WTC11 (cell line): ENCODE measurements around the gene POU3F3. TPM values are rescaled to one million over a fixed set of nuclear protein-coding genes. Genes with fewer than 3 reads are reported as not detected.

Experiments
- CBFB ChIP-seq: sonication (generic); formaldehyde crosslinking; IDR thresholded peaks from 2 replicates; pipeline ENCODE4 v1.8.1; 2022; ENCODE audit warnings: mild to moderate bottlenecking, low read depth, missing genetic modification reagents
- E2F4 ChIP-seq: sonication (generic); formaldehyde crosslinking; IDR thresholded peaks from 2 replicates; pipeline ENCODE4 v1.8.1; 2022; ENCODE audit warnings: low read depth, mild to moderate bottlenecking, moderate library complexity, missing genetic modification reagents, borderline replicate concordance
- FOXP1 ChIP-seq: sonication (generic); formaldehyde crosslinking; IDR thresholded peaks from 2 replicates; pipeline ENCODE4 v1.8.0; 2022; ENCODE audit warnings: missing genetic modification reagents, mild to moderate bottlenecking, moderate library complexity, borderline replicate concordance
- IRF2 ChIP-seq: sonication (generic); formaldehyde crosslinking; IDR thresholded peaks from 2 replicates; pipeline ENCODE4 v1.8.0; 2022; ENCODE audit warnings: low read depth, missing genetic modification reagents, borderline replicate concordance
- JUN ChIP-seq: sonication (generic); formaldehyde crosslinking; IDR thresholded peaks from 2 replicates; pipeline ENCODE4 v1.8.0; 2023; ENCODE audit warnings: mild to moderate bottlenecking, missing genetic modification reagents
- TEAD1 ChIP-seq: sonication (generic); formaldehyde crosslinking; IDR thresholded peaks from 2 replicates; pipeline ENCODE4 v1.8.0; 2022; ENCODE audit warnings: mild to moderate bottlenecking, missing genetic modification reagents
- TP53 ChIP-seq: sonication (generic); formaldehyde crosslinking; IDR thresholded peaks from 2 replicates; pipeline ENCODE4 v1.8.1; 2023; ENCODE audit warnings: mild to moderate bottlenecking, missing genetic modification reagents
- ZNF121 ChIP-seq: sonication (generic); formaldehyde crosslinking; IDR thresholded peaks from 2 replicates; pipeline ENCODE4 v1.8.0; 2023; ENCODE audit warnings: missing genetic modification reagents
- ZNF219 ChIP-seq: sonication (generic); formaldehyde crosslinking; IDR thresholded peaks from 2 replicates; pipeline ENCODE4 v1.8.0; 2023; ENCODE audit warnings: missing genetic modification reagents, mild to moderate bottlenecking, borderline replicate concordance
- ZNF281 ChIP-seq: sonication (generic); formaldehyde crosslinking; IDR thresholded peaks from 2 replicates; pipeline ENCODE4 v1.8.0; 2023; ENCODE audit warnings: mild to moderate bottlenecking, missing genetic modification reagents
- ZNF317 ChIP-seq: sonication (generic); formaldehyde crosslinking; IDR thresholded peaks from 2 replicates; pipeline ENCODE4 v1.8.1; 2023; ENCODE audit warnings: low read depth, mild to moderate bottlenecking, moderate library complexity, missing genetic modification reagents, borderline replicate concordance
- ZNF416 ChIP-seq: fragments of 250-450 bp; sonication (Bioruptor Pico); IDR thresholded peaks from 2 replicates; pipeline ENCODE4 v1.9.0; 2021; ENCODE audit warnings: mild to moderate bottlenecking, inconsistent platforms
- ZNF425 ChIP-seq: fragments of 250-450 bp; sonication (Bioruptor Pico); conservative IDR thresholded peaks from 2 replicates; pipeline ENCODE4 v1.9.0; 2021; ENCODE audit warnings: mild to moderate bottlenecking
- ZNF671 ChIP-seq: fragments of 250-450 bp; sonication (Bioruptor Pico); IDR thresholded peaks from 2 replicates; pipeline ENCODE4 v1.8.0; 2021; ENCODE audit warnings: mild to moderate bottlenecking
- total RNA-seq: library from RNA; stranded (reverse); gene quantifications from 3 replicates; pipeline ENCODE4 v1.2.3, GENCODE V29; 2021
- TF ChIP-seq, protein P1 (sequence below): sonication (generic); formaldehyde crosslinking; conservative IDR thresholded peaks from 2 replicates; pipeline ENCODE4 v1.8.1; 2023; ENCODE audit warnings: mild to moderate bottlenecking, low read depth, missing genetic modification reagents, moderate library complexity
- TF ChIP-seq, protein P2 (sequence below): sonication (generic); formaldehyde crosslinking; IDR thresholded peaks from 2 replicates; pipeline ENCODE4 v1.8.0; 2023; ENCODE audit warnings: missing genetic modification reagents, mild to moderate bottlenecking, borderline replicate concordance

The POU3F3 gene
- total RNA-seq, 1 experiment from 2014 or later: not detected

DNA sequence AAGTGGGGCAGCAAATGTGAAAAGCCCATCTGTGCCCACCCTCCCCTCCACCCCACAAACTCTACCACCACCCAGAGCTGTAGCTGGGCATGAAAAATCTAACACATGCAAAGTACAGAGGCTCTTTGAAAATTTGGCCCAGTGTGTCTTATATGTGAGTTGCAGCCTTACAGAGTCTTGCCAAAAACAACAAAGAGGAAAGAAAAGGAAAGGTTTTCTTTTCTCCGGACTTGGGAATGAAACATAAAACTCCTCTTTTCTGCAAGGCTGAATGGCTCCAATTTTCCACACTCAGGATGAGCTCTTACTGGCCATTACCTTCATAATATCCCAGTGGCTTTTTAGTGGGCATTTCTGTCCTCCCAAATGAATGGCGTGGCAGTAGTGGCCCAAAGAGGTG is 27.9 kb upstream of the POU3F3 start (continued):
- TF ChIP-seq ZNF317 (CRISPR knock-in tag): no peak
- no peak for TF ChIP-seq ZNF416
- no peak for TF ChIP-seq ZNF121 (CRISPR knock-in tag)
- no peak for TF ChIP-seq IRF2 (CRISPR knock-in tag)
- no peak for TF ChIP-seq FOXP1
- TF ChIP-seq TP53 (CRISPR knock-in tag): no peak
- TF ChIP-seq ZNF425: no peak
- TF ChIP-seq CBFB (CRISPR knock-in tag): no peak
- TF ChIP-seq, protein P1, sequence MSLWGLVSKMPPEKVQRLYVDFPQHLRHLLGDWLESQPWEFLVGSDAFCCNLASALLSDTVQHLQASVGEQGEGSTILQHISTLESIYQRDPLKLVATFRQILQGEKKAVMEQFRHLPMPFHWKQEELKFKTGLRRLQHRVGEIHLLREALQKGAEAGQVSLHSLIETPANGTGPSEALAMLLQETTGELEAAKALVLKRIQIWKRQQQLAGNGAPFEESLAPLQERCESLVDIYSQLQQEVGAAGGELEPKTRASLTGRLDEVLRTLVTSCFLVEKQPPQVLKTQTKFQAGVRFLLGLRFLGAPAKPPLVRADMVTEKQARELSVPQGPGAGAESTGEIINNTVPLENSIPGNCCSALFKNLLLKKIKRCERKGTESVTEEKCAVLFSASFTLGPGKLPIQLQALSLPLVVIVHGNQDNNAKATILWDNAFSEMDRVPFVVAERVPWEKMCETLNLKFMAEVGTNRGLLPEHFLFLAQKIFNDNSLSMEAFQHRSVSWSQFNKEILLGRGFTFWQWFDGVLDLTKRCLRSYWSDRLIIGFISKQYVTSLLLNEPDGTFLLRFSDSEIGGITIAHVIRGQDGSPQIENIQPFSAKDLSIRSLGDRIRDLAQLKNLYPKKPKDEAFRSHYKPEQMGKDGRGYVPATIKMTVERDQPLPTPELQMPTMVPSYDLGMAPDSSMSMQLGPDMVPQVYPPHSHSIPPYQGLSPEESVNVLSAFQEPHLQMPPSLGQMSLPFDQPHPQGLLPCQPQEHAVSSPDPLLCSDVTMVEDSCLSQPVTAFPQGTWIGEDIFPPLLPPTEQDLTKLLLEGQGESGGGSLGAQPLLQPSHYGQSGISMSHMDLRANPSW (CRISPR knock-in tag): no peak
- no peak for TF ChIP-seq ZNF671 (CRISPR knock-in tag)
- no peak for TF ChIP-seq ZNF281
- no peak for TF ChIP-seq TEAD1 (CRISPR knock-in tag)
- no peak for TF ChIP-seq ZNF219
- no peak for TF ChIP-seq JUN (CRISPR knock-in tag)
- TF ChIP-seq, protein P2, sequence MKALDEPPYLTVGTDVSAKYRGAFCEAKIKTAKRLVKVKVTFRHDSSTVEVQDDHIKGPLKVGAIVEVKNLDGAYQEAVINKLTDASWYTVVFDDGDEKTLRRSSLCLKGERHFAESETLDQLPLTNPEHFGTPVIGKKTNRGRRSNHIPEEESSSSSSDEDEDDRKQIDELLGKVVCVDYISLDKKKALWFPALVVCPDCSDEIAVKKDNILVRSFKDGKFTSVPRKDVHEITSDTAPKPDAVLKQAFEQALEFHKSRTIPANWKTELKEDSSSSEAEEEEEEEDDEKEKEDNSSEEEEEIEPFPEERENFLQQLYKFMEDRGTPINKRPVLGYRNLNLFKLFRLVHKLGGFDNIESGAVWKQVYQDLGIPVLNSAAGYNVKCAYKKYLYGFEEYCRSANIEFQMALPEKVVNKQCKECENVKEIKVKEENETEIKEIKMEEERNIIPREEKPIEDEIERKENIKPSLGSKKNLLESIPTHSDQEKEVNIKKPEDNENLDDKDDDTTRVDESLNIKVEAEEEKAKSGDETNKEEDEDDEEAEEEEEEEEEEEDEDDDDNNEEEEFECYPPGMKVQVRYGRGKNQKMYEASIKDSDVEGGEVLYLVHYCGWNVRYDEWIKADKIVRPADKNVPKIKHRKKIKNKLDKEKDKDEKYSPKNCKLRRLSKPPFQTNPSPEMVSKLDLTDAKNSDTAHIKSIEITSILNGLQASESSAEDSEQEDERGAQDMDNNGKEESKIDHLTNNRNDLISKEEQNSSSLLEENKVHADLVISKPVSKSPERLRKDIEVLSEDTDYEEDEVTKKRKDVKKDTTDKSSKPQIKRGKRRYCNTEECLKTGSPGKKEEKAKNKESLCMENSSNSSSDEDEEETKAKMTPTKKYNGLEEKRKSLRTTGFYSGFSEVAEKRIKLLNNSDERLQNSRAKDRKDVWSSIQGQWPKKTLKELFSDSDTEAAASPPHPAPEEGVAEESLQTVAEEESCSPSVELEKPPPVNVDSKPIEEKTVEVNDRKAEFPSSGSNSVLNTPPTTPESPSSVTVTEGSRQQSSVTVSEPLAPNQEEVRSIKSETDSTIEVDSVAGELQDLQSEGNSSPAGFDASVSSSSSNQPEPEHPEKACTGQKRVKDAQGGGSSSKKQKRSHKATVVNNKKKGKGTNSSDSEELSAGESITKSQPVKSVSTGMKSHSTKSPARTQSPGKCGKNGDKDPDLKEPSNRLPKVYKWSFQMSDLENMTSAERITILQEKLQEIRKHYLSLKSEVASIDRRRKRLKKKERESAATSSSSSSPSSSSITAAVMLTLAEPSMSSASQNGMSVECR: no peak
- TF ChIP-seq E2F4 (CRISPR knock-in tag): no peak
